GM12865 (cell line): ENCODE data around the gene CASZ1.

Experiments
- DNase-seq: peaks from one replicate; pipeline ENCODE4 v3.0.0; 2010; ENCODE audit warnings: low read depth
- H3K4me3 ChIP-seq: 2 replicates; pipeline ENCODE4 v1.5.1; 2011; ENCODE audit warnings: mild to moderate bottlenecking, low read depth, low read length, control low read depth
- CTCF ChIP-seq: IDR thresholded peaks from 2 replicates; pipeline ENCODE4 v1.5.1; 2011; ENCODE audit warnings: low read length, control low read depth, low read depth, inconsistent platforms; ENCODE audit not compliant: insufficient read depth; ENCODE audit errors: missing control alignments

The CASZ1 gene

GRCh38 chr1:10626131-10626731, 170.2 kb downstream of the CASZ1 start:
- no peak overlapping the region for H3K4me3 ChIP-seq
- no peak for TF ChIP-seq CTCF
- DNase-seq: no peak

- no peak for TF ChIP-seq CTCF
These were observed 170.9 kb downstream of the CASZ1 start for GRCh38 chr1:10625554-10625953.

GRCh38 chr1:10625076-10625475, 171.4 kb downstream of the CASZ1 start:
- no peak overlapping the region for H3K4me3 ChIP-seq
- no peak for TF ChIP-seq CTCF
- DNase-seq: no peak

More at GRCh38 chr1:10625554-10625953, 170.9 kb downstream of the CASZ1 start:
- H3K4me3 ChIP-seq: no peak overlapping the region
- no peak for DNase-seq

- no peak for DNase-seq
- H3K4me3 ChIP-seq: no peak overlapping the region
- no peak for TF ChIP-seq CTCF
These were observed 172.0 kb downstream of the CASZ1 start for GRCh38 chr1:10624256-10625050.

GRCh38 chr1:10623686-10624145, 172.7 kb downstream of the CASZ1 start:
- no peak overlapping the region for H3K4me3 ChIP-seq
- no peak for TF ChIP-seq CTCF
- no peak for DNase-seq

- no peak overlapping the region for H3K4me3 ChIP-seq
- DNase-seq: no peak
- TF ChIP-seq CTCF: no peak
These were observed 173.3 kb downstream of the CASZ1 start for GRCh38 chr1:10622910-10623685.
